Suprapubic skin (tissue), 4 donors: ENCODE measurements around the gene DNAH17.

Source experiments
- CTCF ChIP-seq, 2 donors: fragments of 200-600 bp in 1 of 2; fragments of 450-650 bp in 1 of 2; sonication (generic) in 1 of 2; IDR thresholded peaks; one replicate each; pipeline ENCODE4 v1.5.1; 2016 to 2019; ENCODE audit warnings: antibody characterized with exemption in 2 of 2, mild to moderate bottlenecking in 1 of 2, moderate library complexity in 1 of 2
- EP300 ChIP-seq: sonication (generic); formaldehyde crosslinking; IDR thresholded peaks from one replicate; pipeline ENCODE4 v1.6.1; 2017; ENCODE audit warnings: antibody characterized with exemption
- POLR2A ChIP-seq, 2 donors: fragments of 450-650 bp; IDR thresholded peaks; one replicate each; pipeline ENCODE4 v1.6.1; 2017; ENCODE audit warnings: antibody characterized with exemption in 2 of 2, mild to moderate bottlenecking in 2 of 2, moderate library complexity in 2 of 2
- POLR2AphosphoS5 ChIP-seq, 3 donors: sonication (generic); formaldehyde crosslinking; IDR thresholded peaks; one replicate each; pipeline ENCODE4 v1.6.1; 2017; ENCODE audit warnings: antibody characterized with exemption in 3 of 3

GRCh38 chr17:78502611-78503148 lies 74.5 kb downstream of the DNAH17 start:
- TF ChIP-seq CTCF (IDR thresholded peaks at IDR 0.05) (no peak), POLR2AphosphoS5 (IDR thresholded peaks at IDR 0.05) (no peak), POLR2A (IDR thresholded peaks at IDR 0.05) (no peak), EP300 (no peak)
